Fibroblast of the aortic adventitia (primary cell): Measurements from ENCODE around the gene GABPB2. TPM values are rescaled to one million over a fixed set of nuclear protein-coding genes. Genes with fewer than 3 reads are reported as not detected.
"Not testable (repeated sequence)": the region's sequence is repeated elsewhere in the genome, so short reads cannot be mapped to it uniquely, and the experiment has no call there.

ENCODE experiments used
- DNase-seq: peaks from one replicate; pipeline ENCODE4 v3.0.0-alpha.2; 2010; ENCODE audit warnings: low read depth
- H3K4me3 ChIP-seq: 2 replicates; pipeline ENCODE4 v1.5.1; 2011; ENCODE audit warnings: low read depth, mild to moderate bottlenecking, control low read depth, low read length, moderate library complexity
- CTCF ChIP-seq: IDR thresholded peaks from 2 replicates; pipeline ENCODE4 v1.5.1; 2011; ENCODE audit warnings: mild to moderate bottlenecking, low read length, control low read depth, inconsistent platforms; ENCODE audit not compliant: insufficient read depth
- total RNA-seq: library from RNA; depleted of rRNA; stranded (reverse); fragments of >200 nt; gene quantifications from 2 replicates; pipeline ENCODE4 v1.2.3, GENCODE V29; 2012; ENCODE audit warnings: low replicate concordance

The GABPB2 gene
- total RNA-seq, 1 donor, result 14.6 TPM

- H3K4me3 ChIP-seq, result no peak overlapping the region
- DNase-seq, result no peak
- no peak for TF ChIP-seq CTCF
These were observed 5.4 kb upstream of the GABPB2 start for GRCh38 chr1:151065089-151065645.

GRCh38 chr1:151067185-151067584 lies 3.4 kb upstream of the GABPB2 start:
- no peak overlapping the region for H3K4me3 ChIP-seq
- no peak for TF ChIP-seq CTCF
- no peak for DNase-seq

- no peak for TF ChIP-seq CTCF
- no peak for DNase-seq
These were observed 1.5 kb upstream of the GABPB2 start for GRCh38 chr1:151069103-151069486.

GRCh38 chr1:151072224-151072623 lies 1.7 kb downstream of the GABPB2 start:
- peak; percentile 8 for TF ChIP-seq CTCF
- no peak overlapping the region for H3K4me3 ChIP-seq
- DNase-seq, result no peak

More at GRCh38 chr1:151069103-151069486, 1.5 kb upstream of the GABPB2 start:
- no peak overlapping the region for H3K4me3 ChIP-seq

GRCh38 chr1:151085953-151086559 lies 15.5 kb downstream of the GABPB2 start:
- no peak overlapping the region for H3K4me3 ChIP-seq
- DNase-seq, result no peak
- no peak for TF ChIP-seq CTCF

GRCh38 chr1:151097426-151097825 lies 26.9 kb downstream of the GABPB2 start:
- not testable (repeated sequence) for DNase-seq, H3K4me3 ChIP-seq

- H3K4me3 ChIP-seq, result no peak overlapping the region
- DNase-seq, result no peak
- TF ChIP-seq CTCF, result no peak
These were observed 27.6 kb downstream of the GABPB2 start for GRCh38 chr1:151098126-151098525.
